Stimulated activated CD4-positive, alpha-beta T cell treated with anti-CD3 and anti-CD28 coated beads, Interleukin-15, amount 100 ng/mL, for 48 hours (primary cell): ENCODE results near the gene TAF4.
"Not testable (repeated sequence)": the region's sequence is repeated elsewhere in the genome, so short reads cannot be mapped to it uniquely, and the experiment has no call there.

Source experiments
- DNase-seq, 2 donors: peaks; one replicate each; pipeline ENCODE4 v3.0.0-alpha.2; 2020; ENCODE audit warnings: low read depth in 2 of 2

Gene TAF4

GRCh38 chr20:61960836-61961235, 104.8 kb downstream of the TAF4 start:
- no peak for DNase-seq

GRCh38 chr20:61958773-61959700, 106.6 kb downstream of the TAF4 start:
- DNase-seq = no peak

- DNase-seq = no peak
Observed at GRCh38 chr20:61957961-61958715, 107.5 kb downstream of the TAF4 start.

GRCh38 chr20:61956396-61957342, 109.0 kb downstream of the TAF4 start:
- DNase-seq = no peak

- DNase-seq = no peak
Observed at GRCh38 chr20:61955668-61956395, 109.8 kb downstream of the TAF4 start.

GRCh38 chr20:61954276-61955021, 111.2 kb downstream of the TAF4 start:
- no peak for DNase-seq

- no peak for DNase-seq
Observed at GRCh38 chr20:61953037-61954021, 112.4 kb downstream of the TAF4 start.

- DNase-seq = no peak
Observed at GRCh38 chr20:61951695-61952533, 113.8 kb downstream of the TAF4 start.

- no peak for DNase-seq
Observed at GRCh38 chr20:61950641-61951071, 115.0 kb downstream of the TAF4 start.

- no peak for DNase-seq
Observed at GRCh38 chr20:61949714-61950640, 115.7 kb downstream of the TAF4 start.

- no peak for DNase-seq
Observed at GRCh38 chr20:61949363-61949713, 116.3 kb downstream of the TAF4 start.

GRCh38 chr20:61948586-61949362, 116.9 kb downstream of the TAF4 start:
- DNase-seq = no peak

- not testable (repeated sequence) for DNase-seq
Observed at GRCh38 chr20:61948056-61948455, 117.6 kb downstream of the TAF4 start.

- not testable (repeated sequence) for DNase-seq
Observed at GRCh38 chr20:61945495-61945894, 120.2 kb downstream of the TAF4 start.

- DNase-seq = not testable (repeated sequence)
Observed at GRCh38 chr20:61944967-61945366, 120.7 kb downstream of the TAF4 start.

GRCh38 chr20:61942526-61942925, 123.2 kb downstream of the TAF4 start:
- no peak for DNase-seq
